CD4-positive, alpha-beta T cell treated with Interleukin-21 for 1 hour (primary cell): Measurements from ENCODE around the gene CAV3.

ENCODE experiments used
- DNase-seq: peaks from one replicate; pipeline ENCODE4 v3.0.0-alpha.2; 2020

The CAV3 gene

DNA sequence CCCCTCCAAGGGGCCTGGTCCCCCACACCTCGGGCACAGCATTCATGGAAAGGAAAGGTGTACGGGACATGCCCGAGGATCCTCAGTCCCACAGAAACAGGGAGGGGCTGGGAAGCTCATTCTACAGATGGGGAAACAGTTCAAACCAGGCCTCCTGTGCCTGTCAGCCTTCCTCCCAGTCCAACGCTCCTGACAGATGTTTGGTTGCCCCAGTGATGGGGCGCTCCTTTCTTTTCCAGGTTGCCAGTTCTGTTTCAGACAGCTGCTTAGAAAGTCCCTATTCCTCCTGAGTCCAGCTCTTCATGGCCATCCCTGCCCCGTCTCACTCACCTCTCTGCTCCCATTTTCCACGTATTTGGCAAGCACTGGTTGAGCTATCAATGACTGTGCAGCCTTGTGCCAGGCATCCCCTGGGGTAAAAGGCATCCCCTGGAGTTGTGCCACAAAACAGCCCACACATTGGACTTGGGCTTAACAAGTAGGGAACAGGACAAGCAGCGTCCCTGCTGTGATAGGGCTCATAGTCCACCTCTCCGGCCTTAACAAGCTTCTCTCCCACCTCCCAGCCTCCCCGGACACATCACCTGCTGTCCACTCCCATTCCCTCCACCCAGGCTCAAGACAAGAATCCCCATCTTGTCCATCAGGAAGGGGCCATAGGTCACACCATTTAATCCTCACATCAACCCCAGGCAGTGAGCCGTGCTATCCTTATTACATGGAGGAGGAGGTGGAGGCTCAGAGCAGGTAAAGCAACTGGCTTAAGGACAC lies 29.2 kb downstream of the CAV3 start:
- no peak for DNase-seq

DNA sequence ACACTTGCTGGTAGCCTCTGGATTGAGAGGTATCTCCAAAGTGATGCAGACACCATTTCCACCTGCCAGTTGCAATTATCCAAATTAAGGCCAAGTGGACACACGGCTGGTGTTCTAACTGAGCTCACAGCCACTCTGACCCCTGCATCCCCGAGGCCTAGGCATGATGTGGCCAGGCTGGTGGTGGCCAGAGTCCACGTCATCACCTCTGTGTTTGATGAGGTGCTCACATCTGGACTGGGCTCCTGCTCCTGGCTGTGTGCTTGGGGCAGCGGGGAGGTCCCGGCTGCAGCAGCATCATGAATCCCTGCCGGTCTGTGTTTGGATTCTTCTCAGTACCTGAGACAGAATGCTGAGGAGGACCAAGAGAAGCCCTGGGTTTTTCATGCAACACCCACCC lies 30.9 kb downstream of the CAV3 start:
- no peak for DNase-seq

DNA sequence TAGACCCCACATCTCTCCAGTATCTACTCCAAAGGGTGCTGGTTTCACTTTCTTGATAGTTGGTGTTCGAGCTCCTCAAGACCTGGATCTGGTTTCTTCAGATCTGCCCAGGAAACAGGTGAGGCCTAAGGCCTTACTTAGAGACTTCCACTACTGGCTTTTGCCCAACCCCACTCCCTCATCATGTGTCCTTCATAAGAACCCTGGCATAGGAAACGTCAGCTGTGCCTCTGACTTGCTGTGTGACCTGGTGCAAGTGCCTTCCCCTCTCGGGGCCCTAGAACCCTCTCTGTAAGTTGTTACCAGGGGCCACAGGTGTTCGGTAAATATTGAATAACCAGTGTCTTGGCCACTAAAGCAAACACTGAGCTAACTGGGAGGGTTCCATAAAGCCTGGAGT lies 31.9 kb downstream of the CAV3 start:
- no peak for DNase-seq

GRCh38 chr3:8766148-8766547 lies 32.5 kb downstream of the CAV3 start:
- DNase-seq, result no peak

DNA sequence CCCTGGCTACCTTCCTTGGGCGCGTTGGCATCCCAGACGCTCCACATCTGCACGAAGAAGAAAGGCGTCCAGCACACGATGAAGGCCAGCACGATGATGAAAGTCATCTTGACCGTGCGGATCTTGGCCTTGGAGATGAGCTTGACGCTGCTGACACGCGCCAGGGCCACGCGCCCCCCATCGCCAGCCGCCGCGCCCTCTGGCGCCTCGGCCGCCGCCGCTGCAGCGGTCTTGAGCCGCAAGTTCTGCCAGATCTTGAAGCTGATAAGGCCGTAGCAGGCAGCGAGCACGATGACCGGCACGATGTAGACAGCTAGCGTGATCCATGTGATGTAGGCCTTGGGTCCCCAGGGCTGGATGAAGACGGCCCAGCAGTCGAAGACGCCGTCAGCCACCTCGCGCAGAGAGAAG lies 33.7 kb downstream of the CAV3 start:
- DNase-seq, result no peak

DNA sequence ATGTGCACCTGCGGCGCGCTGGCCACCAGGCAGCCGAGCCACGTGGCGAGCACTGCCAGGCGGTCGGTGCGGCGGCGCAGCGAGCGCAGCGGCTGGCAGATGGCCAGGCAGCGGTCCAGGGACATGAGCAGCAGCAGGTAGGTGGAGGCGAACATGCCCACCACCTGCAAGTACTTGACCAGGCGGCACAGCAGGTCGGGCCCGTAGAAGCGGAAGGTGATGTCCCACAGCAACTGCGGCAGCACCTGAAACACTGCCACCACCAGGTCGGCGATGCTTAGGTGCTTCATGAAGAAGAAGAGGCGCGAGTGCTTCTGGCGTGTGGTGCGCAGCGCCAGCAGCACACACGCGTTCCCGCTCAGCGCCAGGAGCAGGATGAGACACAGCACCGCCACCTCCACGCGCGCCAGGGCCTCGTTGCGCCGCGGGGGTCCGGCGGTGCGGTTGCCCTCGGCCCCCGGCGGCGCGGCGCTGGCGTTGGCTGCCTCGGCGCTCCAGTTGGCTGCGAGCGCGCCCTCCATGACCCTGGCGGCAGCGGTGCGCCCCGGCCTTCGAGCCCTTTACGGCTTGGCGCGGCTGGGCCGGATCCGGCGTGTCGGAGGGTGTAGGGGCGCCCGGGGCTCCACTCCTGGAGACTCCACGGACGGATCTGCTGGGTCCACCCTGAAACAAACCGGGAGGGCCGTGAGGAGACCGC lies 34.2 kb downstream of the CAV3 start:
- no peak for DNase-seq

DNA sequence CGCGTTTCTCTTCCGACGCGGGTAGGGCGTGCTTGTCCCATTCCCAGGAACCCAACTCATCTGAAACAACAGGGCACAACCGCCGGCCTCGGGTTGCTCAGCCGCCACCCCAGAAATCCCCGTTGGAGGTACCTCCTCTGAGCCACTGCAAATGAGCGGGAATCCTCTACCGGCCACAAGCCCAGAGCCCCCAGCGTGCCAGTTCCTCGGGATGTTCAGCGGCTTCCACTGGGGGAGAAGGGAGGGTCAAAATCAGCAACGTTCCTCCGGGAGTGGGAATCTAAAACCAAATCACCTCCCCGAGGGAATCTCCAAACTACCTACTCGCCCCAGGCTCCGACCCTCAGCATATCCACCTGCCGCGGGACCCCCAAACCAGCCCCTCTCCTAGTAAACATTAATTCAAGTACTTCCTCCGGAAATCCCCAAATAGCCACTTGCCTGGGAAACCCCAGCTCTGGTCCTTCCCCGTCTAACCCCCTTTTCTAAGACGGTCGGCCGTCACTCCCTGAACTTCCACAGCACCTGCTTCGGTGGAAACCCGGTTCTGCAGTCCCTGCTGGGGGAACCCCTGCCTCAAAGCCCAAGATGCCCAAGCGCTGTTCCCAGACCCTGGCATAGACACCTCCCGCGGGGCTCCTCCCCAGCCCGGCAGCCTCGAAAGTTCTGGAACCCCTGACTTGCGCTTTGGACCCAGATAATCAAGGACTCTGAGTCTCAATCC lies 34.9 kb downstream of the CAV3 start:
- DNase-seq, result no peak

GRCh38 chr3:8769088-8769822 lies 35.7 kb downstream of the CAV3 start, which contains the start of gene OXTR:
Gene OXTR, minus strand, starts transcription at chr3:8769613. Its CDS starts 1,426 bp downstream, at chr3:8768187.
- DNase-seq, result peak; percentile 27

- DNase-seq, result no peak
These were observed 40.4 kb downstream of the CAV3 start for GRCh38 chr3:8773941-8774542.

- DNase-seq, result no peak
These were observed 41.6 kb downstream of the CAV3 start for GRCh38 chr3:8775181-8775580.

DNA sequence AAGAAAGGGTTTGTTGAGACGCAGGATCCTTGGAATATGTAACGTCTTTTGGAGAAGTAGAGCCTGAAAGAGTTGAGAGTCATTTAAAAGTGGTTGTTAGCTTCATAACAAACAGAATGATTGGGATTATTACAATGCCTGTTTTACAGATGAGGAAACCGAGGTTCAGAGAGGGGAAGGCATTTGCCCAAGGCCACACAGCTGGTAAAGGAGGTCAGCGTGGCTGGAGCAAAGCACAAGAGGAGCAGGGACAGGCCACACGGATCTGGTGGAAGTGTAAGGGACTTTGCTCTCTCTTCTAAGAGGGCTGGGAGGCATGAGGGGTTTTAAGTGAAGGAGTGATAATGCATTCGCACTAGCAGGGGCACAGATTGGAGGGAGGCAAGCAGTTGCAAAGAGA lies 42.0 kb downstream of the CAV3 start:
- DNase-seq, result no peak

GRCh38 chr3:8776406-8776805 lies 42.8 kb downstream of the CAV3 start:
- no peak for DNase-seq

DNA sequence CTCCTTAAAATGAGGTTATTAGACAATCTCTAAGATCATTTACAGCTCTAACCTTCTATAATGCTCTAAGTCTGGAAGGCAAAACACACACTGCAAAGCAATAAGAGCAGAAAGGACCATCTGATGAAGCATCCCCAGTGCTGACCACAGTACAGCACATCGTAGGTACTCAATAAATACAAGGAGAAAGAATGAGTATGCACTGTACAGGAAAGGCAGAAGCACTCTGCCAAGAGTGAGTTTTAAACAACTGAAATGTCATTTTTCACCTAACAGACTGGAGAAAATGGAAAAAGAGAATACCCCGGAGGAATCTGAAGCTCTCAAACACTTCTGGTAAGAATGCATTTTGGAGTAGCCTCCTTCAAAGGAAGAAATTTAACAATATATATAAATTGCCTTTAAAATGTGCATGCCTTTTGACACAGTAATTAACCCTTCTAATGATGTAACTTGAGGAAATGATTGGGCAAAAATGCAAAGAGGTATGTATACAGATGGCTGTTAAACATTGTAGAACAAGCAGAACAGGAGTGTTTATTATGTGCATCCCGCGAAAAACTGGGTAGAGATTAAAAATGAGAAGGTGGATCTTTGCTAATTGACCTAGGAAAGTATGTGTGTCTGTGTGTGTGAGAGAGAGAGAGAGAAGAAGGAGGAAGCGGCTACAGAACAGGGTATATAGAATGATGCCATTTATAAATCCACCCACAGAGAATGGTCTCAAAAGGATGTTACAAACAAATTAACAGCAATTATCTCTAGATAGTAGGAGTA lies 43.8 kb downstream of the CAV3 start:
- no peak for DNase-seq

GRCh38 chr3:8777978-8778267 lies 44.3 kb downstream of the CAV3 start:
- no peak for DNase-seq

GRCh38 chr3:8778475-8778874 lies 44.9 kb downstream of the CAV3 start:
- DNase-seq, result no peak

DNA sequence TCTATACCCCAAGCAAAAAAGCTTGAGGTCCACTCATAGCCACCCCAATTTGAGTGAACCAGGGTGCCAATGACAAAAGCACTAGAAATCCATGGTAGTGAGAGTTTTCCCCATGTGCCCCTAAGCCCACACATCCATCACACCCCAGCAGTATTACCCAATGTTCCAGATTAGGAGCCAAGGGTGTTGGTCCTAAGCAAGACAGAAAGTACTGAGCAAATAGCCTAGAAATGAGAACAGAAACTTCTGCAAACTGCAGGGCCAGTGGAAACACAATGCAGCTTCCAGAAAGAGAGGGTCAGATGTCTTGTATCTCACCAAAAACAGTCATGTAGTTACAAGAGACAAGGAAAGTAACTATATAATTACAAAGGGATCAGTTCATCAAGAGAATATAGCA lies 46.7 kb downstream of the CAV3 start:
- DNase-seq, result no peak

- no peak for DNase-seq
These were observed 51.3 kb downstream of the CAV3 start for GRCh38 chr3:8784676-8785435.

GRCh38 chr3:8790529-8790928 lies 56.9 kb downstream of the CAV3 start:
- DNase-seq, result no peak

DNA sequence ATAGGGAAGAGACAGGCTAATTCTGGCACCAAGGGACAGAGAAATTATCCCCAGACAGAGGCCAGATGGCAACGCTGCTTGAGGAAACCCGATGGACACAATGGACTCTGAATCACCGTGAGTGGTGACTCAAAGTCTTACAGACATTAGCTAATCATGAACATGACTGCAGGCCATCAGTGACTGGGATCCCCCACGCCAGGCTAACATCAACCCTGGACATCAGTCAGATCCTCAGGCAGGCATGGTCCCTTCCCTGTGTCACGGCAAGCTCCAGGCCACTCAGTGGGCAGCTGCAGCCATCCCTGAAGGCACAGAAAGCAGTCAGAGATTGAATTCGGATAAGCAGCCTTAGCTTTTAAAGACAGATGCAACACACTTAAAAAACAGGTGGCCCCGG lies 59.6 kb downstream of the CAV3 start:
- no peak for DNase-seq

DNA sequence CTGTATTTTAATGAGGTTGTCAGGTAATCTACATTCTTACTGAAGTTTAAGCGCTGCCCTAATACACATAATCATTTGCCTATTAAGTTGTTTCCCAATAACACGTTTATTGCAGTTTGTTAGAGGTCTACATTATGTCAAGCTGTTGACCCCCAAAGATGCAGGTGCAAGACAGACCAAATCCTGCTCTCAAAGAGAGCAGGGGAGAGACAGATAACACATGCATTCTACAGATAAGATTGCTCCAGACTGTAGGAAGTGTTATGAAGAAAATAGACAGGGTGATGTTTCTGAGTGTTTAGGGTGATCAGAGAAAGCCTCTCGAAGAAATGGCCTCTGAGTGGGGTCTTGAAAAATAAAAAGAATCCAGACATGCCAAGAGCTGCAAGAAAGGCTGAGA lies 60.6 kb downstream of the CAV3 start:
- DNase-seq, result no peak
